22Rv1 (cell line): ENCODE data around the gene LGALS4.
"Not testable (repeated sequence)": the region's sequence is repeated elsewhere in the genome, so short reads cannot be mapped to it uniquely, and the experiment has no call there.

Source experiments
- ZFX ChIP-seq: fragments of 450-650 bp; IDR thresholded peaks from 2 replicates; pipeline ENCODE4 v1.6.1; 2017; ENCODE audit warnings: antibody characterized with exemption, borderline replicate concordance
- TF ChIP-seq, protein P1 (sequence below): fragments of 450-650 bp; IDR thresholded peaks from 2 replicates; pipeline ENCODE4 v1.5.1; 2017; ENCODE audit warnings: mild to moderate bottlenecking

DNA sequence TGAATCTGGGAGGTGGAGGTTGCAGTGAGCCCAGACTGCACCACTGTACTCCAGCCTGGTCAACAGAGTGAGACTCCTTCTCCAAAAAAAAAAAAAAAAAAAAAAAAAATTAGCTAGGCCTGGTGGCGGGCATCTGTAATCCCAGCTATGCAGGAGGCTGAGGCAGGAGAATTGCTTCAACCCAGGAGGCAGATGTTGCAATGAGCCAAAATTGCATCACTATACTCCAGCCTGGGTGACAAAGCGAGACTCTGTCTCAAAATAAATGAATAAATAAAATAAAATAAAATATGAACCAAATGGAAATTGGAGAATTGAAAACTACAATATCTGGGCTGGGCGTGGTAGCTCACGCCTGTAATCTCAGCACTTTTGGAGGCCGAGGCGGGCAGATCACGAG, 16.5 kb upstream of the LGALS4 start:
- TF ChIP-seq, protein P1, sequence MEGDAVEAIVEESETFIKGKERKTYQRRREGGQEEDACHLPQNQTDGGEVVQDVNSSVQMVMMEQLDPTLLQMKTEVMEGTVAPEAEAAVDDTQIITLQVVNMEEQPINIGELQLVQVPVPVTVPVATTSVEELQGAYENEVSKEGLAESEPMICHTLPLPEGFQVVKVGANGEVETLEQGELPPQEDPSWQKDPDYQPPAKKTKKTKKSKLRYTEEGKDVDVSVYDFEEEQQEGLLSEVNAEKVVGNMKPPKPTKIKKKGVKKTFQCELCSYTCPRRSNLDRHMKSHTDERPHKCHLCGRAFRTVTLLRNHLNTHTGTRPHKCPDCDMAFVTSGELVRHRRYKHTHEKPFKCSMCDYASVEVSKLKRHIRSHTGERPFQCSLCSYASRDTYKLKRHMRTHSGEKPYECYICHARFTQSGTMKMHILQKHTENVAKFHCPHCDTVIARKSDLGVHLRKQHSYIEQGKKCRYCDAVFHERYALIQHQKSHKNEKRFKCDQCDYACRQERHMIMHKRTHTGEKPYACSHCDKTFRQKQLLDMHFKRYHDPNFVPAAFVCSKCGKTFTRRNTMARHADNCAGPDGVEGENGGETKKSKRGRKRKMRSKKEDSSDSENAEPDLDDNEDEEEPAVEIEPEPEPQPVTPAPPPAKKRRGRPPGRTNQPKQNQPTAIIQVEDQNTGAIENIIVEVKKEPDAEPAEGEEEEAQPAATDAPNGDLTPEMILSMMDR: not testable (repeated sequence)
- not testable (repeated sequence) for TF ChIP-seq ZFX
